Nasal cavity respiratory epithelium epithelial cell of viscerocranial mucosa (primary cell): ENCODE data around the gene FGF6. TPM values are rescaled to one million over a fixed set of nuclear protein-coding genes. Genes with fewer than 3 reads are reported as not detected.

Experiments used
- total RNA-seq: library from RNA; depleted of rRNA; stranded (reverse); fragments of >200 nt; gene quantifications from 2 replicates; pipeline ENCODE4 v1.2.3, GENCODE V29; 2014

Gene FGF6
- total RNA-seq, result not detected in 2 replicates

GRCh38 chr12:4445156-4446101 lies at the start of gene FGF6:
TSS of gene FGF6 (minus strand) at chr12:4445815. CDS start at chr12:4445570, 245 bp downstream.

Other genes starting within 250 kb of the FGF6 start
- 249 and 328 TPM in 2 replicates for gene CCND2, start 172.1 kb downstream of the FGF6 start, total RNA-seq
- gene TIGAR, start 124.6 kb downstream of the FGF6 start, total RNA-seq, result 19.1 and 41.9 TPM in 2 replicates
- not detected in 2 replicates for gene FGF23, start 66.1 kb downstream of the FGF6 start, total RNA-seq
- 0.64 and 0.68 TPM in 2 replicates for gene RAD51AP1, start 93.1 kb upstream of the FGF6 start, total RNA-seq
- gene DYRK4, start 116.4 kb upstream of the FGF6 start, total RNA-seq, result 28.9 and 40.0 TPM in 2 replicates
- gene AKAP3, start 203.2 kb upstream of the FGF6 start, total RNA-seq, result 1.0 and 1.7 TPM in 2 replicates
- 25.3 and 44.0 TPM in 2 replicates for gene NDUFA9, start 203.3 kb upstream of the FGF6 start, total RNA-seq